T47D (cell line): ENCODE results near the gene LAMTOR2.
A peak's percentile ranks its signal among the peaks of the same experiment; 100 is the strongest.

Experiments used
- DNase-seq, 2 experiments: peaks; one replicate each; pipeline versions ENCODE4 v3.0.0 to v3.0.0-alpha.2; 2011 to 2012; ENCODE audit warnings: low read depth in 1 of 2, low spot score in 1 of 2
- JUND ChIP-seq: IDR thresholded peaks from 2 replicates; pipeline ENCODE4 v1.6.1; 2012; ENCODE audit warnings: low read depth
- in situ Hi-C: cut with HindIII; loops from 2 replicates; pipeline ENCODE4 v1.10.0; 2016; ENCODE audit warnings: low sequenced_read_pairs, low pct_unique_long_range_greater_than_20kb

LAMTOR2 gene

DNA sequence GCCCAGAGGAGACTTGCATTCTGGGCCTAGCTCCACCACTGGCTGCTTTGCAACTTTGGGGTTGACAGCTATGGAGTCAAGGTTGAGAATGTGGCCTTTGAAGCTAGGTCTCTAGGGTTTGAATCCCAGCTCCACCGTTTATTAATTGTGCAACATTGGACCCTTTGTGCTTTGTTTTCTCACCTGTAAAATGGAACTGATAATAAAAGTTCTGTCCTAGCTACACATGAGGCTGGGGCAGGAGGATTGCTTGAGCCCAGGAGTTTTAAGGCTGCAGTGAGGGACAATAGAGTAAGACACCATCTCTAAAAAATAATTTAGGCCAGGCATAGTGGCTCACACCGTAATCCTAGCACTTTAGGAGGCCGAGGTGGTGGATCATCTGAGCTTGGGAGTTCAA, 44.7 kb downstream of the LAMTOR2 start:
- no peak for TF ChIP-seq JUND
- DNase-seq: no peak
- in situ Hi-C loops: no loop called here

DNA sequence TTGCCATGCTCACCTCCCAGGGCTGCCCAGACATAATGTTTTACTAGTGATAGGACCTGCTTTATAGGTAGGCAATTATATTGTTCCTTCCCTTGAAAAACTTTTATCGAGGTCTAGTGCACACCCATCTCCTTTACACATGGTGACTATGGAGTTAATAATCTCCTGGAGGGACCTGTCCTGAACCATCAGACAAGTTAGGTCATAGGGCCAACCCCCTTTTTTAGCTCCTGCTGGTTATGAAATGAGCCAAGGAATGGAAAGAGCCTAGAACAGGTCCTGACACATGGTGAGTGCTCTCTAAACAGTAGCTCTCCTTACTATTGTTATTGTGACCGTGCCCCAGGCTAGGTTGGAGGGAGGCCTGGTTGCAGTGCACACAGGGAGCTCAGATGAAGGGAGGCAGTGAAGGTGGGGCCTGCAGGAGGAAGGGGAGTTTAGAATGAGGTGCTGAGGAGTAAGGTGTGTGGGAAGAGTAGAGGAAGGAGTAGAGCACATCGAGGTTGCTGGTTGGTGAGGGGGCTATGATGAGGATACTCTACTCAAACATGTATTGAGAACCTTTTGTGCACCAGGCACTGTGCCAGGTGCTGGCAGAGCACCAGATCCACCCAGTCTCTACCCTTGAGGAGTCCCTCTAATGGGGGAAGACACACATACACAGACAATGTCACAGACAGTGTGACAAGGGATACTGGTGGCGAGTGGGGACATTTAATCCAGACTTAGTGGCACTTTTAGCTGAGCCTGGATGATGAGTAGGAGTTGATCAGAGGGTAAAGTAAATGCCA, 45.8 kb downstream of the LAMTOR2 start:
- in situ Hi-C loops: no loop called here
- TF ChIP-seq JUND: no peak
- DNase-seq: peak in 1 of 2 experiments; percentile 76

DNA sequence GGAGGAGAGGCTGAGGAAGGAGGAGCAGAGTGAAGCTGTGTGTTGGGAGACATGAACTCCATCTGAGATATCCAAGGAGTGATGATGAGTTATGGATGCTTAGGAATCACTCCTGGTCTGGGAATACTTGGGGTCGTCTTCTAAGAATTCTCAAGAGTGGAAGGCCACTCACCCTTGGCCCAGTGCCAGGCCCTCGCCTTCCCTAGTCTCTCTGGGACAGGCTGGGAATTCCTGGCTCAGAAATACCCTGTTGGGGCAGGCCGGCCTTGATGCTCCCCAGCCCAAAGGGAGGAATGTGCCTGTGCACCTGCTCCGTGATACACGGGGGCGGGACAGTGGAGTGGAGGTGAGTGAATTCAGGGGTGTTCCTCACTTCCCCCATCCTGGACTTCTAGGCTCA, 47.3 kb downstream of the LAMTOR2 start:
- in situ Hi-C loops: no loop called here
- DNase-seq: no peak
- no peak for TF ChIP-seq JUND

DNA sequence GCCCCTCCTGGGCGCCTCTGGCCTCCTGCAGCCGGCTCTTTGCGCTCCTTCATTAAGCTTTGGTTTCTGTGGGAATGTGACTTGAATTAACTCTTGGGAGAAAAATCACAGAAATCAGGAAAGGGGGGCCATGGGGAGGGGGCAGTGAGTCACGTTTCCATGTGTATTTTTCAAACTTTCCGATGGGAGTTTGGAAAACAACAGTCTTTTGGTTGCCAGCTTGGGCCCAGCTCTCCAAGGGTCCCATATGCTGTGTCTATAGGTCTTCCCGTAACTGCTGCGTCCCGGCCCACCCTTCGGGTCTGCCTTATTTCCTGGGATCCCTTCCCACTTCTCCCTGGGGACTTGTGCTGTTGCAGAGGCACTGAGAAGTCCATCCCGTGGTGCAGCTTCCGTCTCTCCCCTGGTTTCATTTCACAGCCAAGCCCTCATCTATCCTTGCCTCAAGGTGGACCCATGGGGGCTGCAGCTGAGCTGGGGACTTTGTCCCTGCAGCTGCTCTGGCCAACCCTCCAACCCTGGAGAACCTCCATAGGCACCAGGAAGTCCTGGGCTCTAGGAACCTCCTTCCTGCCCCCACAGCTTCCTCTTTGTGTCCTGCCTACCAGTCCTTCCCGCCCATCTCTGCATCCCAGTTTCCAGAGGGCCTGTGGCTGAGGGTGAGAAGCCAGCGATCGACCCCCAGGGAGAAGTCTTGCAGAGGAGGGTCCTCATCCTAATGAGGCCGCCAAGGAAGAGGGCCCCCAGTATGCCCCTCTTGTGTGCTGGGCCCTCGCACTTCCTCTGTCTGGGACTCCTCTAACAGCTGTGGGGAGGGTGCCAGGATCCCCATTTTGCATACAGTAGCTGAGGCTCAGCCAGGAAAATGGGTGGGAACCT, 48.3 kb downstream of the LAMTOR2 start:
- in situ Hi-C loops: no loop called here
- DNase-seq: no peak
- no peak for TF ChIP-seq JUND

DNA sequence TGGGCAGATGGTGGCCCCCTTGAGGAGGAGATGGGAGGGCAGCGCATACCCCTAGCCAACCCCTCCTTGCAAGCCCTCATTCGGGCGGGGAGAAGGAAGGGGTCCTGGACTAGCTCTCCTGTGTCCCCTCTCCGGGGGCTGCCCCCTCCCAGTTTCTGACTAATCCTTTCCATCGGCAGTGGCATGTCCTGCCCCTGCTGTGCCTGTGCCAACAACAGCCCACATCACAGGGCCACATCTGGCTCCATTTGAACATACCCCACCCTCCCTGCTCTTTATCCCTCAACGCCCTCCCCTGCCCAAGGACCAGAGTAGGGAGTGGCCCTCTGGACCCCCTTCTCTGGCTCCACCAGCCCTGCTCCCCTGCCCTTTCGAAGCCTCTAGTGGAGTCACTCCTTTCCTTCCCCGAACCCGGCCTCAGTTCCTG, 49.0 kb downstream of the LAMTOR2 start:
- no peak for TF ChIP-seq JUND
- DNase-seq: no peak
- in situ Hi-C loops: no loop called here

DNA sequence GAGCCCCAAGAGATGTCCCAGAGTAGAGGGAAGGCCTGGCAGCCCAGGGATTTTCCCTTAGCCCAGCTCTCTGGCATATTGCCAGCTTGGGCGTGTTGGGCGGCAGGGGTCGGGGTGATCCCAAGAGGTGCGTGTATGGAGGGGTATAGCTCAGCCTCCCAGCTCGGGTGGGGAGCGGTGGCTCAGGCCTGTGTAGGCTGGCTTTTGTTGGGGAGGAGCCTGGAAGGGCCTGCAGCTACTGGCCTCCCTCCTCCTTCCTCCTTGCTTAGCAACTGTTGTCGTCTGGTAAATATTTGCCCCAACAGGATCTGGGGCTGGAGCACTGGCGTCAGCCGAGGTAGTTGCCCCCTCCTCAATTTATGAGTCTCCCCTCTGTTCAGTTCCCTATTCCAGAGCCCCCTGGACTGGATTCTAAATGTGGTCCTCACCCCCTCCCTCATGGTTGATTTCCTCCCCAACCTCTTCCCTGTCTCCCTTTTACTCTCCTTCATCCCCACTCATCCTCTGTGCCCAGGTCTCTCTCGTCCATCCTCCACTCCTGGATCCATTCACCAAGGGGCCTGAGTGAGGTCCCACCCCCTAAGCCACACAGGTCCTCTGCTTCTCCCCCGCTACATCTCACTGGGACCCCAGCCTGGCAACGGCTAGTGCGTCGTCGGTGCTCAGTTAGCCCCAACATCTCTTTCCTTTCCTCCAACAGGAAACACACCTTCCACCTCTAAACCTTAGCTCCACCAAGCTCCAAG, 49.7 kb downstream of the LAMTOR2 start:
- peak; percentile 90 to 94 for DNase-seq
- in situ Hi-C loops: no loop called here
- no peak for TF ChIP-seq JUND

DNA sequence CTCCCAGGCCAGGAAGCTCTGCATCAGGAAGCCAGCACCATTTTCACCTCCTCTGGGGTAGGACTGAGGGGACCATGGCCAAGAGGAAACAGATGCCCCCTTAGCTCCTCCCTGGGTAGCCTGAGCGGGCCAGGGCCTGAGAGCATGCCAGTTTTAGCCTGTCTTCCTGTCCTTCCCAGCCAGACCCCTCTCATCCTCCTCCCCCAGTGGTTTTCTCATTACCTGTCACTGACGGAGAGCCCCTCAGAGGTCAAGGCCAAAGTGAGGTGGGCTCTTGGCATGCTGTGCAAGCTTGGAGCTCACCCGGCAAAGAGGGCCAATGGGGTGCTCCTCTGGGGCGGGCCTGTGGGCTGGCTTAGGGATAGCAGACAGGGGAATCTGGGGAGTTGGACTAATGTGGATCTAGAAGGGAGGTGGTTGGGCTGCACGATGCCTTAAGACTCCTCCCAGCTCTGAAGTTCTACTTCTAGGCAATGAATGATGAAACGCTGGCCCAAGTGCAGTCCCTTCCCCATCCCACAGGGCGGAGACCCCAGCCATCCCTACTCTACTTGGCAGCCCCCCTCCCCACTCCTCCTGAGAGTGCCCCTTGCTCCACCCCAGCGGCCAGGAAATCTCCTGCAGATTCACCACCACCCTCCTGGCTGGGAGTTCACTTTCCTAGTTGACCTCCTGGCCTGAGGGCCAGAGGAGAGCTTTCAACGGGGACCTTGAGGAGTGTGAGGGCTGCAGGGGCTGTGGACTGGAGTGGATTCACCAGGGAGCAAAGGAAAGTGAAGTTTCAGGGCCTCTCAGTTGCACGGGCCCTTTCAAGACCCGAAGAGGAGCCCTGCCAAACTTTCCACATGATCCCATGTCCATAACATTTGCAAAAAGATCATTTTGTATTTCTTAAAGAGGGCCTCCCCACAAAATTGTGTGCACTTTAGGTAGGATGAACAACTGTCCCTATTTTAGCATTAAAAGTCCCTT, 50.6 kb downstream of the LAMTOR2 start:
- DNase-seq: peak; percentile 76 to 89
- in situ Hi-C loops: no loop called here
- TF ChIP-seq JUND: no peak

DNA sequence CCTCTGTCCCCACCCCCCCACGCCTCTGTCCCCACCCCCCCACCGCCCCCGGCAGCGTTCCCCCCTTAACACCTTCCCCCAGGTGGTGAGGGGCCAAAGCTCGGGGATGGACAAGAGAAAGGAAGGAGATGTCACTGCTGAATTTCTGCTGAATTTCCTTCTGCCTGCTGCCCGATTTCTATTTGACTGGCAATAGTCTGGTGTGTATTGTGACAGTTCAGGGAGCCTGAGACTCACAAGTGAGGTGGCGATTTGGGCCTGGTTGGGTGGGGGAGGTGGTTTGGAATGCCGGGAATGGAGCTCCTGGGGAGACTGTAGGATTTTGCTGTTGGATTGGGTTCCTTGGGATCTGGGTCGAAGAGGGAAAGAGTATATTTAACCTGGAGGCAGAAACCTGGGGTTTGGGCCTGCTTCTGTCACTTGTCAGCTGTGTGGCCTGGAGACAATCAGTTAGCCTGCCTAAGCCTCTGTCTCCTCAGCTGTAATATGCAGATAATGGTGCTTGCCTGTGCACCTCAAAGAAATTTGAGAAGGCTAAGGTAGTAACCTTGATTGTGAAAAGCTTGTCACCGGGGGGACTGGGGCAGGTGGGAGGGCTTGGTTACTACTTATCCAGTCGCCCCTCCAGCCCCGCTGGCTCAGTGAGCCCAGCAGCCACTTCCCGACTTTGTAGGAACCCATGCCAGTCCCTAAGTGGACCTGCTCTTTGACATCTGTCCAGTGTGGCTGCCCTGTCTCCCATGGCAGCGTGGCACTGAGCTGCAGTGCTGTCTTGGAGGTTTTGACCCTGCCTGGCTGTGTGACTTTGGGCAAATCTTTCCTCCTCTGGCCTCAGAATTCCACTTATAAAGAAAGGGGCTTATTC, 52.3 kb downstream of the LAMTOR2 start:
- in situ Hi-C loops: no loop called here
- no peak for TF ChIP-seq JUND
- peak in 1 of 2 experiments; percentile 83 for DNase-seq

DNA sequence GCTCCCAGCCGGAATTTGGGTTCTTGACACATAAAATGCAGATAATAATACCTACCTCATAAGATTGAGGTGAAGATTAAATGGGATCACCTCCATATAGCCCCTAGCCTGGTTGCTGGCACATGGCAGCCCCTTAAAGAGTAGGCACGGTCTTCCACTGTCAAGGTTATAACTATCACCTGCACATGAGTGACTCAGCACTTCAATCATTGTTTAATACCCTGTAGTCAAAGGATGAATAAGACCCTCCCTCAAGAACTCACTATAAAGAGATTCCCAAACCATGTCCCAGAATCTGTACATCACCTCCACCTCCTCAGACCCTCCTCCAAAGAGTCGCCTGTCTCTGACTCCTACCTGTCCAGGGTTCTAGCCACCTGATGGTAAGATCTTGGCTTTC, 53.5 kb downstream of the LAMTOR2 start:
- TF ChIP-seq JUND: no peak
- DNase-seq: no peak
- in situ Hi-C loops: no loop called here
